NCI-H1694 (cell line): ENCODE results near the gene PCBP2.
"Not testable (repeated sequence)": the region's sequence is repeated elsewhere in the genome, so short reads cannot be mapped to it uniquely, and the experiment has no call there.

Source experiments
- DNase-seq: peaks from one replicate; lab custom pipeline; 2025; lab: John Stamatoyannopoulos, UW

The PCBP2 gene

DNA sequence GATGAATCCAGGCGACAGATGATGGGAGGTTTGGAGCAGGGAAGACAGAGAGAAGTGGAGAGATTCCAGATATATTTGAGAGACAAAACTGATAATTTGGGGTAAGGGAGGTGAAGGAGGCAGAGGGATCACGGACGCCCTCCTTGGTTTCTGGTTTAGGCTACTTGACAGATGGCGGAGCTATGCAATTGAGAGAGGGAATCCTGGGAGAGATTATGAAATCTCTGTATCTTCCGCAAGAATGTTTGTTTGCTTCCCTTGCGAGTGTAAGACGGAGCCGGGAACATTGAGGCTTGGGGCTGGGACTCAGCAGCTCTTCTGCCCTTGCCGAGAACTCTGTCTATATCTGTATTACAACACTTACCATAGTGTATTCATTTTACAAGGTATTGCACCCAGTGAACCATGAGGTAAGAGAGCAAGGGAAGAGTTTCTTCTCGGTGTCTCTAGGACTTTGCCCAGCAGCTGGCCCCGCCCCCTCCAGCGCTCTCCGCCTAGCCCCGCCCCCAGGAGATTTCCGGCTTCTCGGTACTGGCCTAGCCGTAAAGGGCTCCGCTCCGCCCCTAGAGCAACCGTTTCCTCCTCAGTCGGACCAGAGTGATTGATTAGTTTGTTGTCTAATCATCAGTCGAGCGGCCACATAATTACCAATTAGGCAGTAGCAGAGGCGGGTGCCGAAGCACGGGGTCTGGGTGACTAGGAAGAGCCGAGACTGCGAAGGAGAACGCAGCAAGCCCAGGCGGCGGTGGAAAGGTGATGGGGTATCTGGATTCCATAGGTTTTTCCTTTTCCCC is 10.7 kb upstream of the PCBP2 start, which contains the start of gene PRR13:
PRR13 (plus strand) TSS at position 695 of the 794 bp plus-strand sequence. CDS start 981 bp downstream, outside the sequence.
- DNase-seq: peak; percentile 97

DNA sequence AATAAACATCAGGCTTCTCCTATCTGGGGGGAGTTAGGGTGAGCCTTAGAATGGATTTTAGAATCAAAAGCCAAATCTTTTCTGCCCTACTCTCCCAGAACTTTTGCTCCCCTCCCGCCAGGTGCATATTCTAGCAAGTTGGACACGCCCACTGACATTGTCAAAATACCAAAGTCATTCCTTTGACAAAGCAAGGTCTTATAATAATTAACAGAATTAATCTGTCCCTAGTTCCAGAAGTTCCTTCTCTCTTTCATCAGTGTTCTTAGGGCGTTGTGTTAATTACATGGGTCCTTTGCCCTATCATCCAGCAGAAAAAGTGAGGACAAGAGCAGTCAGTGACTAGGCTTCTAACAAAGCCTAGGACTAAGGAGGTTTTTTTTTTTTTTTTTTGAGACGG is 7.9 kb upstream of the PCBP2 start:
- no peak for DNase-seq

DNA sequence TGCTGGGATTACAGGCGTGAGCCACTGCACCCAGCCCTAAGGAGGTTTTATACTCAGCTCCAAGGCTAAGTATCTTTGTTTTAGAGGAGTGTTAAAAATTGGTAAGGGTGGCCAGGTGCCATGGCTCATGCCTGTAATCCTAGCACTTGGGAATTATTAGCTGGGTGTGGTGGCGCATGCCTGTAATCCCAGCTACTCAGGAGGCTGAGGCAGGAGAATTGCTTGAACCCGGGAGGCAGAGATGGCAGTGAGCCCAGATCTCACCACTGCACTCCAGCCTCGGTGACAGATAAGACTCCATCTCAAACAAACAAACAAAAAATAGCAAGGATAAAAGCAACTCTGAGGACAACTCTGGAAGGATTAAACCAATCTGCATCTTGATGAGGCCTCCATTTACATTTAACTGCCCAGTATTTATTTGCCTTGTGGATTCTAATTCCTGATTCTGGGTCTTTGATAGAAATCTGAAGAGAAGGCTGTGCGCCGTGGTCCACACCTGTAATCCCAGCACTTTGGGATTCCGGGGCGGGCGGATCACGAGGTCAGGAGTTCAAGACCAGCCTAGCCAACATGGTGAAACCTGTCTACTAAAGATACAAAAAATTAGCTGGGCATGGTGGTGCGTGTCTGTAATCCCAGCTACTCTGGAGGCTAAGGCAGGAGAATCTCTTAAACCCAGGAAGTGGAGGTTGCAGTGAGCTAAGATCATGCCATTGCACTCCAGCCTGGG is 7.1 kb upstream of the PCBP2 start:
- DNase-seq: not testable (repeated sequence)

DNA sequence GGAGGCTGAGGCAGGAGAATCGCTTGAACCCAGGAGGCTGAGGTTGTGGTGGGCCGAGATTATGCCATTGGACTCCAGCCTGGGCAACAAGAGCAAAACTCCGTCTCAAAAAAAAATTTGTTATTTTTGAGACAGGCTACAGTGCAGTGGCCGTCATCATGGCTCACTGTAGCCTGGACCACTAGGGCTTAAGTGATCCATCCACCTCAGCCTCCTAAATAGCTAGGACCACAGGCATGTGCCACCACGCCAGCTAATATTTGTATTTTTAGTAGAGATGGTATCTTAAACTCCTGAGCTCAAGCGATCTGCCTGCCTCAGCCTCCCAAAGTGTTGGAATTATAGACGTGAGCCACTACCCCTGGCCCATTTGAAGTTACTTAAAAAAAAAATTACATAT is 966 bp upstream of the PCBP2 start:
- no peak for DNase-seq

DNA sequence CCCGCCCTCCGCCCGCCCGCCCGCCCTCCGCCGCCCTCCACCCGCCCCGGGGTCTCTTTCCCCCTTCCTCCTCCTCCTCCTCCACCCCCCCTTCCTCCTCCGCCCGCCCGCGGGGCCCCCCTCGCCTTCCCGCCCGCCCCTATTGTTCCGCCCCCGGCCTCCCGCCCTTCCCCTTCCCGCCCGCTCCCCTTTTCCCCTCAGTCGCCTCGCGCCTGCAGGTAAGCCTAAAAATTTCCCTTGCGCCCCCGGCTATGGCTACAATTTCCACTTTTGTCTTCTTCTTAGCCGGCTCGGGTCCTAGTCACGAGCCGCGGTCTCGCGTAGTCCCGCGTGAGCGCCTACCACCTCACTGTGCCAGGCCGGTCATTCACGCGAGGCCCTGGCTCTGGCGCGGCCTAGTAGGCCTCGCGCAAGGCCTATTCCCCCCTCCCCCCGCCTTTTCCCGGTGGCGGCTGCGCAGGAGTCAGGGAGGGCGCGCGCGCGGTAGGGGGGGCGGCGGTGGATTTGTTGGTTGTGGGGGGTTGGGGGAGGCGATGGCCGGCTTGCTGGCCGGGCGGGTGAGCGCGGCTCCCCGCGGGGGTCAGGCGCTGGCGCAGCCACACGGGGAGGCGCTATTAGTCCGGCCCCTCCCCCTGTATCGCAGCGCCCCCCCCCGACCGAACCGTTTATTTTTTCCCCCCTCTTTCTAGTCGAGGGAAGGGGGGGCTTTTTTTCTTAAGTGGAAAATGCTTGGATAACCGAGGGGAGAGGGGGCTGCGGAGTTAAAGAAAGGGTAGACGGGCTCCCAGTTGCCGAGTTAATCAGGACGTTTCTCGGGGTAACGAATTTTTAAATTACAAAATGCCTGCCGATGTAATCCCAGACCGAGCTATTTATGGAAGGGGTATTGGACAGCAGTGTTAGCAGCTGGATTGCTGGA is 516 bp downstream of the PCBP2 start:
- DNase-seq: peak; percentile 53

DNA sequence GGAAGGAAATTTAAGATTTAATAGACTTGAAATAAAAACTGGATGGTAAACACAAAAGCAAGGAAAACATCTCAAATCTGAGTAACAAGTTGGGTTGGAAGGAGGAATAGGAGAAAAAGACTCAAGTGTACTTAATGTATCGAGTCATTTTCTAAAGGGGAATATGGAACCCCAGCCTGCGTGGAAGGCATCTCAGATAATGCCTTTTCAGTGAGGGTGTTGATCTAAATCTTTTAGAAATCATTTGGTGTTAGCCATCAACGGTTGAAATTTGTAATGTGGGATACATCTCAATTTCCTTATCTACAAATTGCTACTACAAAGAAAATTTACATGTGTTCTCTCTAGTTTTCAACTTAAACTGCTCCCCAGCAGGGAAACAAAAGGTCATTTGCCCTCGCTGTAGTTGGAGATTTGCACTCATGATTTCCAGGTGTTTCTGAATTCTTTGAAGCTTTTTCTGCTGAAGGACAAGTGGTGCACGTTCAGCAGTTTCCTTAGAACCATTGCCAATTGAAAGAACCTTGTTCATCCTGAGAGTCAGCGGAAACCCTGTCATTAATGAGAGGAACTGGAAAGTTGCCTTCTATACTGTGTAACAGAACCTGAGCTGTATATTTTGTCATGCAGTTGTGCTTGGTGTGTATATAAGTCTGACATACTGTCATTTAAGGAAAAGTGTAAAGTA is 2.2 kb downstream of the PCBP2 start:
- DNase-seq: no peak

DNA sequence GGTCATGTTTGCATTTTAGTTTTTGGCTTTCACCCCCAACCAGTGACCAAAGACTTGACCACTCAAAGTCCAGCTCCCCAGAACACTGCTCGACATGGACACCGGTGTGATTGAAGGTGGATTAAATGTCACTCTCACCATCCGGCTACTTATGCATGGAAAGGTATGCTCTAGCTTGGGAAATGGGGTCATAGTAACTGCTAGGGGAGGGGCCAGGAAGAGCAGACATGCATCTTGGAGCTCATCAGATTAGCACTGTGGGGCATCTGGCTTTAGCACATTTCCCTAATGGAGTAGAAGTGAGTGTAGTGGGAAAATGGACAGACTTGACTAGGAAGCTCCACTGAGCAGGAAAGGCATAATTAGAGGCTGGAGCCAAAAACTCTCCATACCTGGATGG is 2.8 kb downstream of the PCBP2 start:
- no peak for DNase-seq

DNA sequence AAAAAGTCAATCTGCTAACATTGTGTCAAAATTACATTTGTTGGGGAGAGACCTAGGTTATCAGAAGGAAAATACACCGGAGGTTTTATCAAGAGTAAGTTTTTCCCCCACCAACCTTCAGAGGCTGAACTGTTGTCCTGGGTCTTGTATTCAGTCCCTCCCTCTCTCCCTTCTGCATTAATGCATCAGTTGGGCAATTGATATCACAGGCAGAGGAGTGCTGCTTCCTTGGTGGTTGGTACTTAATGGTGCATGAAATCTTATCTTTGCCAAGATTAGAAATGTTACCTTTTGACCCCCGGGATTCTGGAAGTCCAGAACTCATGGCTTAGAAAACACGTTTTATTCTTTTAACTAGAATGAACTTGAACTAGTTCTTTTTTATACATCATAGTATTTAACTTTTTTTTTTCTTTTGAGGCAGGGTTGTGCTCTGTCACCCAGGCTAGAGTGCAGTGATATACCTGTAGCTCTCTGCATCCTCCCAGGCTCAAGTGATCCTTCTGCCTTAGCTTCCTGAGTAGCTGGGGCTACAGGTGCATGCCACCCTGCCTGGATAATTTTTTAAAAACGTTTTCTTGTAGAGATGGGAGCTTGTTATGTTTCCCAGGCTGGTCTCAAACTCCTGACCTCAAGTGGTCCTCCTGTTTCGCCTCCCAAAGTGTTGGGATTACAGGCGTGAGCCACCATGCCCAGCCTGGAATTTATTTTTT is 4.9 kb downstream of the PCBP2 start:
- DNase-seq: no peak

DNA sequence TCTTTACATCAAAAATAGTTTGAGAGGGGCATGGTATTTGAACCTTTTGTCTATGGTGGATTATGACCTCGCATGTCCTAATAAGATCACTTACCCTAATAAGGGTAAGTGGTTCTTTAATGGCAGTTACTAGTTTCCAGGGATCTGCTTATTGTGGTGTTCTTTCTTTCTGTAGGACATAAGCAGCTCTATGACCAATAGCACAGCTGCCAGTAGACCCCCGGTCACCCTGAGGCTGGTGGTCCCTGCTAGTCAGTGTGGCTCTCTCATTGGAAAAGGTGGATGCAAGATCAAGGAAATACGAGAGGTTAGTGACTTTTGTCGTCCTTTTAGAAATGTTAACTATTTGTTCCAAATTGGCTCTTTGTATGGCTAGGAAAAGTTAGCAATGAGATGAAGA is 7.2 kb downstream of the PCBP2 start:
- no peak for DNase-seq

DNA sequence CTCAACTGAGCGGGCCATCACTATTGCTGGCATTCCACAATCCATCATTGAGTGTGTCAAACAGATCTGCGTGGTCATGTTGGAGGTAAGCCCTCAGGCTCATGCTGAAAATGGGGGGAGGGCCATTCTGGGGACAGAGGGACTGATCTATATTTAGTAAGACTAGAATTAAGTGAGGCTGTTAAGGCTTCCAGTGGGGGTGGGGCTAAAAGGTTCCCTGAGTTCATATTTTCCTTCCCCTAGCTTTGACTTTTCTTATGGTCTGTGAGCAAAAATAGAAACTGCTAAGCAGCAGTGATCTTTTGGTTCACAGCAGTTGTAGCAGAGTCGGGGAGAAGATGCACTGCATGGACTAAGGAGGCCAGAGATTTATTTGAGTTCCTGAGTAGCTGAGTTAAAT is 9.2 kb downstream of the PCBP2 start:
- no peak for DNase-seq

DNA sequence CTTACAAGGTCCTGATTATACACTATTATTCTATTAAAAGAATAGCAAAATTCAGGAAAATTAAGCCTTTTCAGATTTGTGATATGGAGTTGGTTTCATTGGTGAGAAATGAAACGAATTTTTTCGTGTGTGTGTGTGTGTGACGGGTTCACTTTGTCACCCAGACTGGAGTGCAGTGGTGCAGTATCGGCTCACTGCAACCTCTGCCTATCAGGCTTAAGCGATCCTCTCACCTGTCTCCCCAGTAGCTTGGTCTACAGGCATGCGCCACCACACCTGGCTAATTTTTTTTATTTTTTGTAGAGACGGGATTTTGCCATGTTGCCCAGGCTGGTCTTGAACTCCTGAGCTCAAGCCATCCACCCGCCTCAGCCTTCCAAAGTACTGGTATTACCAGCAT is 9.7 kb downstream of the PCBP2 start:
- no peak for DNase-seq

DNA sequence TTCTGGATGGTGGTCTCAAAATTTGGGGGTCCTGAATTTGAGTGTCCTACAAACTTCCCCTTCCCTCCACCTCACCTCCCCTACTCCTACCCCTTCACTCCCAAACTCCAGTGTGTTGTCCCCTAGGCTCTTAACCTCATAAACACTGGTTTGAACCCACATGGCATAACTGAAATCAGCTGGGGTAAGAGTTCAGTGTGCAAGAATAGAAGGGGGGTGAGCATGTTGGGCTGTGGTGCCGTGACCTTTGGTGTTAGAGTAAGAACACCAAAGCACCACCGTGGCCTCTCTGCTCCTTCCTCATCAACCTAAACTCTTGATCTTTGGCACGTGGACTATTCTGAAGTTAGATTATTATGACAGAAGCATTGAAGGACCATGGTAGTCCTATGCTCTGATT is 11.0 kb downstream of the PCBP2 start:
- no peak for DNase-seq

DNA sequence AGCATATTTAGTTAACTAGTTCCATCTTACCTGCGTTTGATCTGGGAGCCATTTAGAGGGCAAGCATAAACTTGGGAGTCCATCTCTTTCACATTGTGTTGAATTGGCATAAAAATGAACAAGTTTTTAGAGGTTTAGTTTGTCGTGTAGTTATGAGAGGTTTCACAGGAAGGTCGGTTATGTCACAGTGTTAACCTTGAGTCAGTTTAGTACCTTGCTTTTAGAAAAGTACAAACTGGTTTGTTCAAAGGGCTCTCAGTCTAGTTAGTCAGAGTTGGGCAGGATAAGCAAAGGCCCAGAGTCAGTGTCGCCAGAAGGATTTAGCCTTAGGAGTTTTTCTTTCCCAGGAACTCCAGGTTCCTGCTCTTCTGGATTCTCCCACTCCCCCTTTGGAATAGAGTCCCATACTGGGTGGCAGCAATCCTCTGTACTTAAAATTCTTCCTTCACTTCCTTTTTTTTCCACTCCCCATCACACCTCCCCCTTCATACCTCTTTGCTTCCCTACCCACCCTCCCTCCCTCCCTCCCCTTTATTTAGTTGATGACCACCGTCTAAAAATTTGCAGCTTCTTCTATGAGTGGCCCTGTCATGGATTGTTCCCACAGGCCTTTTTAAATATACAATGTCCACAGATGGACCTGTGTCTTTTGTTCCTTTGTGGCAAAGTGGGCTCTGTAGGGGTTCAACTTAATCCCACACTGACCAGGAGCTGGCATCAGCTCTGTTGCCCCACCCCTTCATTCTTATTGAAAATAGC is 12.1 kb downstream of the PCBP2 start:
- DNase-seq: no peak

DNA sequence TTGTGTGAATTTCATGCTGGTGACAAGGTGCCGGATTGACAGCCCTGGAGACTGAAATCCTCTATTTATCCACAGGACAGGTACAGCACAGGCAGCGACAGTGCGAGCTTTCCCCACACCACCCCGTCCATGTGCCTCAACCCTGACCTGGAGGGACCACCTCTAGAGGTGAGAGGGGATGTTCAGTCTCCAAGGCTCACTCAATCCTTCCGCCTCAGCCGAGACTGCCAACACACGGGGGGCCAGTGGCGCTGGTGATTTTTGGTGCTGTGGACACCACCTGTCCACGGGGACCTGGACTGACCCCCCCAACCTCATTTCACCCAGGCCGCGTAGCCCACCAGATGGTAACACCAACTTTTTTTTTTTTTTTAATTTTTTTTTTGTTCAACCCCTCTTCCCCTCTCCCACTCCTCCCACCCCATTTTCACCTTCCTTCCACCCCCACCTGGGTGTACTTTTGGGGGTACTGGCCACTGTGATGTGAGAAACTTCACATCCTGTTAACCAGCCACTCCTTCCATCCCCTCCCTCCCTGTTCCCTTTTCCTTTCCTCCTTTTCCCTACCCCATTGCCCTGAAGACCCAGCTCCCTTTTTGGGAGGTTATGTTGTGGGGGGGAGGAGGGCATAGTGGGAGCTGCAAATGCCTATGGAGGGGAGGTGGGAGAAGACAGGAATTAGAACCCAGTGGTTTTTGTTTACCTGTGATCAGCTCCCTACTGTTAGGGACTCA is 12.9 kb downstream of the PCBP2 start:
- DNase-seq: no peak

DNA sequence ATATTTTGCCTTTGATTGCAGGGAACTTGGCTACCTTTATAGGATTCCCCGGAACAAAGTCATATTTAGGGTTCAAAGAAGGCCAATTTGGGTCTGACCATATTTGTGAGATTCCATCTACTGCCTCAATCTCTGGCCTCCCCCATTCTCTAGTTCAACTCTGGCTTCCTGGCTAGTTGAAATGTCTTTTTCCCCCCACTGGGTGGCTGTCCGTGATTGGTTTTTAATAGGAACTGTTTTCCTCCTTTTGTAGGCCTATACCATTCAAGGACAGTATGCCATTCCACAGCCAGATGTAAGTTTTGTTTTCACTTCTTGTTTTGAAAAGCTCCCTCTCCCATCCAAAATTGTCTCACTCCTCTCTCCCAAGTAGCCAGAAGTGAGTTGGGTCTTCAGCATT is 13.8 kb downstream of the PCBP2 start:
- no peak for DNase-seq

DNA sequence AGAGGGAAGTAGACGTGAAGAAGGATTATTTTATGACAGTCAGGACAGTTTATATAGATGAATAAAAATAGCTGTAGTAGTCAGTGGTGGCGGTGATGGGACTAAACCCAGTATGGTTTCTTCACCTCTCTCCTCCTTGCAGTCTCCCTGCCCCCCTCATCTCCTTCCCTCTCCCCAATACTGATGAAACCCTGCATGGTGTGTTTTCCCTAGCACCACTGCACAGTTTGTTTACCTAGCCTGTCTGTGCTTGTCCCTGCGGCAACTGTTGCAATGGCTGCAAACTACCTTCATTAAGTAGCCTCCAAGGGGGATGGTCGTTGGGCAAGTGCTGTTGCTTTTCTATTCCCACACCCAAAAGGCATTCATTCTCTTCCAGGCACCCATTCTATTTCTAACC is 14.7 kb downstream of the PCBP2 start:
- DNase-seq: no peak

DNA sequence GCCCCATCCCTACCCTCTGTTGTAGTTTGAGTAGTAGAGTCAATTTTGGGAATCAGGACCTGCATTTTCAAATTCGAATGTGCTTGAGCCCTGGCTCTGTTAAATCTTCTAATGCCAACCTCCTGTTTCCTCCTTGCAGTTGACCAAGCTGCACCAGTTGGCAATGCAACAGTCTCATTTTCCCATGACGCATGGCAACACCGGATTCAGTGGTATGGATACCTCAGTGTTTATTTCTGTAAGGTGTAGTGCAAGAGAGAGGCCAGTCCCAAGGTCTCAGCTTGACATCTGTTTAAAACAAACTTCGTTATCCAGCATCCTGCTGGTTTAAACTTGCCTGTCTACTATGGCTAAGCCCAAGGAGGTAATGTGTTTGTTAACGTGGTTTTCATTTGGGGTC is 15.2 kb downstream of the PCBP2 start:
- DNase-seq: no peak

DNA sequence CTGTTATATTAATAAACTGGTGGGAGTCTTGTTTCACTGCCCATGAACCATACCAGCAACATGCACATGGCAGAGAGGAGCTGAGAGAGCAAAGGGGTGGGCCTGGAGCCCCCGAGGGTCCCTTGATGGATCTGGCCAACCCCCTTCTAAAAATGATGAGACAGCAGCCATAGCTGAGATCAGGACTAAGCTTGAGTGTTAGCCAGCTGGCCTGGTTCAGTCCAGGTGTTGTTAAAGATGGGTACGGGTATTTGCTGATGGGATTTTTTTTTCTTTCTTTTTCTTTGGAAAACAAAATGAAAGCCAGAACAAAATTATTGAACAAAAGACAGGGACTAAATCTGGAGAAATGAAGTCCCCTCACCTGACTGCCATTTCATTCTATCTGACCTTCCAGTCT is 16.0 kb downstream of the PCBP2 start:
- no peak for DNase-seq

DNA sequence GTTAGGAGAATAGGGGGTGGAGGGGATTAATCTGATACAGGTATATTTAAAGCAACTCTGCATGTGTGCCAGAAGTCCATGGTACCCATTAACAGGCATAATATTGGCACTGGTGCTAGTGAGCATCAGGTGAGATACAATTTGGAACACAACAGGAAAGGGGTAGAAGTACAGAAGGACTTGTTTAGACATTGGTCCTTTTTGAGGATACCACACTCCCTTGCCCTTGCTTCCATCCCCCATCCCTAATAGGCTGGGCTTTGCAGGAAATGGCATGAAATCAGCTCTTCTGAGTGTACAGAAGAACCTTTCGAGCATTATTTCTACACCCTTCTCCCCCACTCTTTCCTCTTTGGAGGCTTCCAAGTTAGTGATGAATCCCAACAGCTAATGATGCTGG is 16.4 kb downstream of the PCBP2 start:
- DNase-seq: no peak
